GM12891 (cell line): ENCODE data around the gene PCDHGB4.
"Not testable (repeated sequence)": the region's sequence is repeated elsewhere in the genome, so short reads cannot be mapped to it uniquely, and the experiment has no call there.

Experiments
- POLR2A ChIP-seq: IDR thresholded peaks from 2 replicates; pipeline ENCODE4 v1.6.1; 2011; ENCODE audit warnings: low read depth, low read length, control low read depth
- POLR2AphosphoS5 ChIP-seq: IDR thresholded peaks from 2 replicates; pipeline ENCODE4 v1.6.1; 2011; ENCODE audit warnings: low read depth, low read length, control low read depth
- TAF1 ChIP-seq: IDR thresholded peaks from 2 replicates; pipeline ENCODE4 v1.6.1; 2011; ENCODE audit warnings: low read depth, low read length, control low read depth

- TF ChIP-seq POLR2A, TAF1, POLR2AphosphoS5: not testable (repeated sequence)
Measured at GRCh38 chr5:141346017-141346416, 41.5 kb upstream of the PCDHGB4 start.
